Suprapubic skin (tissue), 4 donors: ENCODE results near the gene NDST3. TPM values are rescaled to one million over a fixed set of nuclear protein-coding genes. Genes with fewer than 3 reads are reported as not detected.

Experiments
- DNase-seq, 2 donors: peaks; one replicate each; pipeline ENCODE4 v3.0.0-alpha.2; 2019; ENCODE audit warnings: low spot score in 2 of 2
- H3K27ac ChIP-seq: fragments of 200-600 bp; sonication (generic); one replicate; pipeline ENCODE4 v1.5.1; 2019
- H3K27me3 ChIP-seq: fragments of 200-600 bp; sonication (generic); one replicate; pipeline ENCODE4 v1.5.1; 2019
- H3K36me3 ChIP-seq: fragments of 200-600 bp; sonication (generic); one replicate; pipeline ENCODE4 v1.5.1; 2019
- H3K4me1 ChIP-seq: fragments of 200-600 bp; sonication (generic); one replicate; pipeline ENCODE4 v1.5.1; 2019
- H3K4me3 ChIP-seq: fragments of 200-600 bp; sonication (generic); one replicate; pipeline ENCODE4 v1.5.1; 2019; ENCODE audit warnings: mild to moderate bottlenecking
- H3K9me3 ChIP-seq: fragments of 200-600 bp; sonication (generic); one replicate; pipeline ENCODE4 v1.5.1; 2019
- EP300 ChIP-seq: sonication (generic); formaldehyde crosslinking; IDR thresholded peaks from one replicate; pipeline ENCODE4 v1.6.1; 2017; ENCODE audit warnings: antibody characterized with exemption
- POLR2A ChIP-seq, 2 donors: fragments of 450-650 bp; IDR thresholded peaks; one replicate each; pipeline ENCODE4 v1.6.1; 2017; ENCODE audit warnings: antibody characterized with exemption in 2 of 2, mild to moderate bottlenecking in 2 of 2, moderate library complexity in 2 of 2
- POLR2AphosphoS5 ChIP-seq, 3 donors: sonication (generic); formaldehyde crosslinking; IDR thresholded peaks; one replicate each; pipeline ENCODE4 v1.6.1; 2017; ENCODE audit warnings: antibody characterized with exemption in 3 of 3
- WGBS: methylation state at CpG from one replicate; pipeline ENCODE4 v1.1.5; 2018; 5-methylcytosine and 5-hydroxymethylcytosine counted together
- total RNA-seq, 4 donors: library from RNA; depleted of rRNA; stranded (reverse); fragments of >200 nt; gene quantifications; one replicate each; pipeline ENCODE4 v1.1.0, GENCODE V29; 2016
- TF ChIP-seq, protein P1 (sequence below), 2 donors: fragments of 200-600 bp in 1 of 2; fragments of 450-650 bp in 1 of 2; sonication (generic) in 1 of 2; IDR thresholded peaks; one replicate each; pipeline ENCODE4 v1.5.1; 2016 to 2019; ENCODE audit warnings: antibody characterized with exemption in 2 of 2, mild to moderate bottlenecking in 1 of 2, moderate library complexity in 1 of 2

The NDST3 gene
- total RNA-seq, 4 donors from 2014 or later: not detected

GRCh38 chr4:118047043-118047442 lies 12.8 kb downstream of the NDST3 start:
- Histone ChIP-seq H3K36me3 (no peaks in the 10 kb centered on the region), H3K9me3 (peaks cover 10% of the 10 kb centered on the region), H3K4me1 (no peaks in the 10 kb centered on the region), H3K4me3 (no peak overlapping the region), H3K27ac (no peak overlapping the region), H3K27me3 (no peaks in the 10 kb centered on the region)
- WGBS: 91% methylated on average over 3 of the region's 3 CpGs
- no peak for DNase-seq
- TF ChIP-seq, protein P1, sequence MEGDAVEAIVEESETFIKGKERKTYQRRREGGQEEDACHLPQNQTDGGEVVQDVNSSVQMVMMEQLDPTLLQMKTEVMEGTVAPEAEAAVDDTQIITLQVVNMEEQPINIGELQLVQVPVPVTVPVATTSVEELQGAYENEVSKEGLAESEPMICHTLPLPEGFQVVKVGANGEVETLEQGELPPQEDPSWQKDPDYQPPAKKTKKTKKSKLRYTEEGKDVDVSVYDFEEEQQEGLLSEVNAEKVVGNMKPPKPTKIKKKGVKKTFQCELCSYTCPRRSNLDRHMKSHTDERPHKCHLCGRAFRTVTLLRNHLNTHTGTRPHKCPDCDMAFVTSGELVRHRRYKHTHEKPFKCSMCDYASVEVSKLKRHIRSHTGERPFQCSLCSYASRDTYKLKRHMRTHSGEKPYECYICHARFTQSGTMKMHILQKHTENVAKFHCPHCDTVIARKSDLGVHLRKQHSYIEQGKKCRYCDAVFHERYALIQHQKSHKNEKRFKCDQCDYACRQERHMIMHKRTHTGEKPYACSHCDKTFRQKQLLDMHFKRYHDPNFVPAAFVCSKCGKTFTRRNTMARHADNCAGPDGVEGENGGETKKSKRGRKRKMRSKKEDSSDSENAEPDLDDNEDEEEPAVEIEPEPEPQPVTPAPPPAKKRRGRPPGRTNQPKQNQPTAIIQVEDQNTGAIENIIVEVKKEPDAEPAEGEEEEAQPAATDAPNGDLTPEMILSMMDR (IDR thresholded peaks at IDR 0.05): no peak
- TF ChIP-seq POLR2AphosphoS5 (IDR thresholded peaks at IDR 0.05) (no peak), EP300 (no peak), POLR2A (IDR thresholded peaks at IDR 0.05) (no peak)

GRCh38 chr4:118058955-118059354 lies 24.7 kb downstream of the NDST3 start:
- 80% methylated on average over 2 of the region's 2 CpGs for WGBS
- no peak overlapping the region for H3K4me3 ChIP-seq
- DNase-seq: no peak
- no peaks in the 10 kb centered on the region for H3K36me3 ChIP-seq
- no peak for TF ChIP-seq EP300
- no peak for TF ChIP-seq POLR2AphosphoS5 (IDR thresholded peaks at IDR 0.05)
- TF ChIP-seq, protein P1 (IDR thresholded peaks at IDR 0.05): no peak
- no peak for TF ChIP-seq POLR2A (IDR thresholded peaks at IDR 0.05)
- no peaks in the 10 kb centered on the region for H3K9me3 ChIP-seq
- no peak overlapping the region for H3K27ac ChIP-seq
- H3K27me3 ChIP-seq: no peaks in the 10 kb centered on the region
- no peaks in the 10 kb centered on the region for H3K4me1 ChIP-seq

GRCh38 chr4:118059397-118059796 lies 25.1 kb downstream of the NDST3 start:
- no peaks in the 10 kb centered on the region for H3K36me3 ChIP-seq
- no peaks in the 10 kb centered on the region for H3K4me1 ChIP-seq
- H3K4me3 ChIP-seq: no peak overlapping the region
- TF ChIP-seq POLR2AphosphoS5 (IDR thresholded peaks at IDR 0.05) (no peak), EP300 (no peak), POLR2A (IDR thresholded peaks at IDR 0.05) (no peak)
- TF ChIP-seq, protein P1 (IDR thresholded peaks at IDR 0.05): no peak
- H3K9me3 ChIP-seq: no peaks in the 10 kb centered on the region
- H3K27ac ChIP-seq: no peak overlapping the region
- no peaks in the 10 kb centered on the region for H3K27me3 ChIP-seq
- DNase-seq: no peak
- 71% methylated on average over 2 of the region's 2 CpGs for WGBS

GRCh38 chr4:118076958-118077766 lies 42.9 kb downstream of the NDST3 start:
- Histone ChIP-seq H3K27me3 (no peaks in the 10 kb centered on the region), H3K36me3 (no peaks in the 10 kb centered on the region), H3K9me3 (peaks cover 6% of the 10 kb centered on the region), H3K4me1 (no peaks in the 10 kb centered on the region), H3K27ac (no peak overlapping the region), H3K4me3 (no peak overlapping the region)
- DNase-seq: no peak
- 77% methylated on average over 7 of the region's 8 CpGs for WGBS
- TF ChIP-seq POLR2A (IDR thresholded peaks at IDR 0.05) (no peak), POLR2AphosphoS5 (IDR thresholded peaks at IDR 0.05) (no peak), EP300 (no peak)
- TF ChIP-seq, protein P1 (IDR thresholded peaks at IDR 0.05): no peak

- TF ChIP-seq EP300 (no peak), POLR2A (IDR thresholded peaks at IDR 0.05) (no peak), POLR2AphosphoS5 (IDR thresholded peaks at IDR 0.05) (no peak)
- TF ChIP-seq, protein P1 (IDR thresholded peaks at IDR 0.05): no peak
- peaks cover 6% of the 10 kb centered on the region for H3K9me3 ChIP-seq
- H3K27ac ChIP-seq: no peak overlapping the region
- no peak for DNase-seq
- H3K4me1 ChIP-seq: no peaks in the 10 kb centered on the region
- H3K27me3 ChIP-seq: no peaks in the 10 kb centered on the region
- whole genome bisulfite sequencing: 85% methylated on average over 2 of the region's 3 CpGs
- H3K4me3 ChIP-seq: no peak overlapping the region
- H3K36me3 ChIP-seq: no peaks in the 10 kb centered on the region
Observed at GRCh38 chr4:118077767-118078105, 43.5 kb downstream of the NDST3 start.
